Measurements from ENCODE around the gene H3-3A.

DNA sequence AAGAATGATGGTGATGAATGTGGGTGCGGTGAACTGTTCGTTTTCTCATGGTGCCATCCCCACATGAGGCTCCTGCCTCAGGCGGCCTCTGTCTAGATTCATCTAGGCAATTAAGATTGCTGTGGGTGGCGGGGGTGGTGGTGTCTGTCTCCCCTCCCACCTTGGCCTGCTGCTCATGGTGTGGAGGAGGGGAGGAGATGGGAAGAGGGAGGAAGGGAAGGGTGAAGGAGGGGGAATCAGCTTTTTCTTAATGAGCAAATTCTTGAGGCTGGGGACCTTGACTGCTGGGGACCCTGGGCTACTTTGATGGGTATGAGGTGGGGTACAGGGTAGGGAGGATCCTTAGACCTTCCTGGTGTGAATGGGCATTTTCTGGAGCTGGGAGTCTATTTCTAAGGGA lies 55.8 kb downstream of the H3-3A start:
- TF ChIP-seq, protein P1, sequence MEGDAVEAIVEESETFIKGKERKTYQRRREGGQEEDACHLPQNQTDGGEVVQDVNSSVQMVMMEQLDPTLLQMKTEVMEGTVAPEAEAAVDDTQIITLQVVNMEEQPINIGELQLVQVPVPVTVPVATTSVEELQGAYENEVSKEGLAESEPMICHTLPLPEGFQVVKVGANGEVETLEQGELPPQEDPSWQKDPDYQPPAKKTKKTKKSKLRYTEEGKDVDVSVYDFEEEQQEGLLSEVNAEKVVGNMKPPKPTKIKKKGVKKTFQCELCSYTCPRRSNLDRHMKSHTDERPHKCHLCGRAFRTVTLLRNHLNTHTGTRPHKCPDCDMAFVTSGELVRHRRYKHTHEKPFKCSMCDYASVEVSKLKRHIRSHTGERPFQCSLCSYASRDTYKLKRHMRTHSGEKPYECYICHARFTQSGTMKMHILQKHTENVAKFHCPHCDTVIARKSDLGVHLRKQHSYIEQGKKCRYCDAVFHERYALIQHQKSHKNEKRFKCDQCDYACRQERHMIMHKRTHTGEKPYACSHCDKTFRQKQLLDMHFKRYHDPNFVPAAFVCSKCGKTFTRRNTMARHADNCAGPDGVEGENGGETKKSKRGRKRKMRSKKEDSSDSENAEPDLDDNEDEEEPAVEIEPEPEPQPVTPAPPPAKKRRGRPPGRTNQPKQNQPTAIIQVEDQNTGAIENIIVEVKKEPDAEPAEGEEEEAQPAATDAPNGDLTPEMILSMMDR (IDR thresholded peaks at IDR 0.05; ENCODE audit: poor library complexity): no peak
- TF ChIP-seq EZH2 (IDR thresholded peaks at IDR 0.05; ENCODE audit: borderline replicate concordance) (no peak), EZH2phosphoT487 (IDR thresholded peaks at IDR 0.05; ENCODE audit: low read depth, severe bottlenecking, unreplicated experiment) (no peak)
